NCI-H69 (cell line): ENCODE data around the gene POTEB2.
"Not testable (repeated sequence)": the region's sequence is repeated elsewhere in the genome, so short reads cannot be mapped to it uniquely, and the experiment has no call there.

ENCODE experiments used
- DNase-seq: peaks from one replicate; lab custom pipeline; 2025; lab: John Stamatoyannopoulos, UW

POTEB2 gene

GRCh38 chr15:20866214-20866613 is at the start of gene POTEB2:
TSS of gene POTEB2 (minus strand) at chr15:20866314. CDS start at chr15:20866281, 33 bp downstream.
- DNase-seq = not testable (repeated sequence)

- DNase-seq = not testable (repeated sequence)
Measured at GRCh38 chr15:20879916-20880315, 13.8 kb upstream of the POTEB2 start.

GRCh38 chr15:20878464-20878863 is 12.3 kb upstream of the POTEB2 start:
- not testable (repeated sequence) for DNase-seq

GRCh38 chr15:20877819-20878218 is 11.7 kb upstream of the POTEB2 start:
- not testable (repeated sequence) for DNase-seq
